IMR-90 (cell line): ENCODE data around the gene MFSD2B. TPM values are rescaled to one million over a fixed set of nuclear protein-coding genes. Genes with fewer than 3 reads are reported as not detected.

Source experiments
- ATAC-seq: fragments of 200-7000 bp; cut with Tn5 transposase; 2 replicates; pipeline ENCODE4 v1.9.1; 2020; ENCODE audit warnings: low read depth, mild to moderate bottlenecking, moderate library complexity
- BruUV-seq: library from RNA; stranded (reverse); fragments of 400-500 nt; replicated peaks from 2 replicates; lab custom pipeline; 2021; lab: Mats Ljungman, UMichigan
- CTCF ChIA-PET: fragments of 300-600 bp; formaldehyde crosslinking; extraction: SDS; loops from one replicate; lab custom pipeline; 2021; ENCODE audit warnings: antibody characterized with exemption; lab: Yijun Ruan, JAX
- POLR2A ChIA-PET: fragments of 300-600 bp; sonication (Branson Sonifier 250); formaldehyde crosslinking; loops from one replicate; lab custom pipeline; 2022; ENCODE audit warnings: antibody characterized with exemption; ENCODE audit not compliant: unreplicated experiment; lab: Charles Lee
- DNase-seq: peaks from one replicate; pipeline ENCODE4 v3.0.0; 2013
- H2AFZ ChIP-seq: replicated peaks from 2 replicates; pipeline ENCODE3; 2013; ENCODE audit warnings: low read length, mild to moderate bottlenecking; ENCODE audit not compliant: poor library complexity
- H2AK5ac ChIP-seq: 2 replicates; pipeline ENCODE4 v1.6.1; 2013; ENCODE audit warnings: low read depth, low read length, inconsistent platforms
- H2AK9ac ChIP-seq: replicated peaks from 2 replicates; pipeline ENCODE3; 2013; ENCODE audit warnings: mild to moderate bottlenecking, low read depth, low read length, moderate library complexity; ENCODE audit not compliant: poor library complexity
- H2BK120ac ChIP-seq: 2 replicates; pipeline ENCODE4 v1.6.1; 2013; ENCODE audit warnings: low read depth, low read length, inconsistent platforms
- H2BK15ac ChIP-seq: 3 replicates; pipeline ENCODE4 v1.6.1; 2013; ENCODE audit warnings: low read depth, low read length, inconsistent platforms
- H2BK20ac ChIP-seq: 2 replicates; pipeline ENCODE4 v1.6.1; 2013; ENCODE audit warnings: low read depth, mild to moderate bottlenecking, inconsistent platforms, low read length, moderate library complexity
- H2BK5ac ChIP-seq: 2 replicates; pipeline ENCODE4 v1.6.1; 2013; ENCODE audit warnings: mild to moderate bottlenecking, low read depth, low read length, inconsistent platforms; ENCODE audit not compliant: poor library complexity, severe bottlenecking
- H3K14ac ChIP-seq: replicated peaks from 2 replicates; pipeline ENCODE4 v1.6.1; 2013; ENCODE audit warnings: low read depth, low read length, inconsistent platforms
- H3K18ac ChIP-seq: 2 replicates; pipeline ENCODE4 v1.6.1; 2013; ENCODE audit warnings: low read depth, low read length, control low read depth
- H3K23ac ChIP-seq: 2 replicates; pipeline ENCODE4 v1.6.1; 2013; ENCODE audit warnings: low read depth, low read length, inconsistent platforms
- H3K27ac ChIP-seq: 2 replicates; pipeline ENCODE4 v1.5.1; 2013; ENCODE audit warnings: mild to moderate bottlenecking, control low read depth, low read length; ENCODE audit not compliant: insufficient read depth
- H3K27me3 ChIP-seq: 2 replicates; pipeline ENCODE4 v1.6.1; 2013; ENCODE audit warnings: low read length; ENCODE audit not compliant: control insufficient read depth, insufficient read depth
- H3K36me3 ChIP-seq: 2 replicates; pipeline ENCODE4 v1.6.1; 2013; ENCODE audit warnings: low read length, mixed read lengths; ENCODE audit not compliant: control insufficient read depth, insufficient read depth
- H3K4ac ChIP-seq: 2 replicates; pipeline ENCODE4 v1.6.1; 2013; ENCODE audit warnings: low read depth, low read length, inconsistent platforms
- H3K4me1 ChIP-seq: 2 replicates; pipeline ENCODE4 v1.6.1; 2013; ENCODE audit warnings: low read length, mixed read lengths; ENCODE audit not compliant: control insufficient read depth, insufficient read depth
- H3K4me2 ChIP-seq: 2 replicates; pipeline ENCODE4 v1.6.1; 2013; ENCODE audit warnings: low read depth, mild to moderate bottlenecking, control low read depth, low read length, moderate library complexity
- H3K4me3 ChIP-seq: 2 replicates; pipeline ENCODE4 v1.5.1; 2013; ENCODE audit warnings: low read depth, mild to moderate bottlenecking, control low read depth, low read length, moderate library complexity; ENCODE audit not compliant: insufficient read depth
- H3K56ac ChIP-seq: 2 replicates; pipeline ENCODE4 v1.6.1; 2013; ENCODE audit warnings: low read length, inconsistent platforms; ENCODE audit not compliant: insufficient read depth; ENCODE audit errors: extremely low read depth
- H3K79me1 ChIP-seq, 2 experiments: 2 replicates each; pipeline ENCODE4 v1.6.1; 2013; ENCODE audit warnings: low read length in 2 of 2, inconsistent platforms in 1 of 2, low read depth in 1 of 2
- H3K9ac ChIP-seq: 2 replicates; pipeline ENCODE4 v1.6.1; 2013; ENCODE audit warnings: low read depth, low read length, control low read depth
- H3K9me1 ChIP-seq: 2 replicates; pipeline ENCODE4 v1.6.1; 2013; ENCODE audit warnings: low read length, inconsistent platforms; ENCODE audit not compliant: insufficient read depth
- H3K9me3 ChIP-seq: 2 replicates; pipeline ENCODE4 v1.6.1; 2013; ENCODE audit warnings: low read length; ENCODE audit not compliant: control insufficient read depth, insufficient read depth
- H4K20me1 ChIP-seq: 2 replicates; pipeline ENCODE4 v1.6.1; 2013; ENCODE audit warnings: low read length, inconsistent platforms; ENCODE audit not compliant: insufficient read depth
- H4K5ac ChIP-seq: 2 replicates; pipeline ENCODE4 v1.6.1; 2013; ENCODE audit warnings: mild to moderate bottlenecking, low read depth, low read length, control low read depth
- H4K8ac ChIP-seq, 2 experiments: 2 replicates each; pipeline ENCODE4 v1.6.1; 2013; ENCODE audit warnings: low read depth in 2 of 2, low read length in 2 of 2, control low read depth in 1 of 2, inconsistent platforms in 1 of 2
- H4K91ac ChIP-seq: 2 replicates; pipeline ENCODE4 v1.6.1; 2013; ENCODE audit warnings: low read depth, low read length, inconsistent platforms; ENCODE audit not compliant: insufficient read depth
- BHLHE40 ChIP-seq: fragments of 150-350 bp; IDR thresholded peaks from 2 replicates; pipeline ENCODE4 v1.6.1; 2016; ENCODE audit warnings: mild to moderate bottlenecking, low read depth, low read length
- CEBPB ChIP-seq: IDR thresholded peaks from 2 replicates; pipeline ENCODE4 v1.6.1; 2012; ENCODE audit warnings: low read depth, low read length, improper control_type of control experiment
- CHD1 ChIP-seq: IDR thresholded peaks from 2 replicates; pipeline ENCODE4 v1.6.1; 2012; ENCODE audit warnings: low read depth, low read length, improper control_type of control experiment
- FOS ChIP-seq: fragments of 150-350 bp; IDR thresholded peaks from 2 replicates; pipeline ENCODE4 v1.6.1; 2016; ENCODE audit warnings: low read depth, low read length
- MAFK ChIP-seq: IDR thresholded peaks from 2 replicates; pipeline ENCODE4 v1.6.1; 2012; ENCODE audit warnings: low read depth, low read length, improper control_type of control experiment
- MAZ ChIP-seq: IDR thresholded peaks from 2 replicates; pipeline ENCODE4 v1.6.1; 2012; ENCODE audit warnings: low read depth, mild to moderate bottlenecking, low read length, improper control_type of control experiment, moderate library complexity, borderline replicate concordance
- MXI1 ChIP-seq: IDR thresholded peaks from 2 replicates; pipeline ENCODE4 v1.6.1; 2012; ENCODE audit warnings: low read depth, mild to moderate bottlenecking, low read length, moderate library complexity, borderline replicate concordance
- NFE2L2 ChIP-seq: fragments of 150-350 bp; IDR thresholded peaks from 2 replicates; pipeline ENCODE4 v1.6.1; 2016; ENCODE audit warnings: low read depth, mild to moderate bottlenecking, low read length
- POLR2A ChIP-seq: IDR thresholded peaks from 2 replicates; pipeline ENCODE4 v1.6.1; 2012; ENCODE audit warnings: mild to moderate bottlenecking, low read depth, low read length
- RAD21 ChIP-seq: IDR thresholded peaks from 2 replicates; pipeline ENCODE4 v1.6.1; 2012; ENCODE audit warnings: low read length, improper control_type of control experiment
- RCOR1 ChIP-seq: IDR thresholded peaks from 2 replicates; pipeline ENCODE4 v1.6.1; 2012; ENCODE audit warnings: mild to moderate bottlenecking, low read length, improper control_type of control experiment; ENCODE audit not compliant: insufficient replicate concordance
- RFX5 ChIP-seq: IDR thresholded peaks from 2 replicates; pipeline ENCODE4 v1.8.0; 2012; ENCODE audit warnings: low read depth, mild to moderate bottlenecking, low read length, moderate library complexity
- SMC3 ChIP-seq: fragments of 150-350 bp; IDR thresholded peaks from 2 replicates; pipeline ENCODE4 v1.6.1; 2016; ENCODE audit warnings: low read depth, mild to moderate bottlenecking, antibody characterized with exemption, low read length, moderate library complexity
- WGBS, 2 experiments: methylation state at CpG; one replicate each; pipeline versions ENCODE4 v1.1.5 to v1.1.7; 2013; ENCODE audit warnings: missing lambda C conversion rate in 2 of 2; ENCODE audit not compliant: insufficient read length in 1 of 2; ENCODE audit errors: extremely low coverage in 2 of 2; 5-methylcytosine and 5-hydroxymethylcytosine counted together
- dilution Hi-C: fragments of 300-500 bp; cut with HindIII; formaldehyde crosslinking; loops from one replicate; pipeline ENCODE4 v1.14.3; 2018; ENCODE audit warnings: low sequenced_read_pairs; ENCODE audit not compliant: unreplicated experiment
- in situ Hi-C: fragments of 300-500 bp; cut with MboI; formaldehyde crosslinking; loops from 3 replicates; pipeline ENCODE4 v1.14.3; 2019; ENCODE audit warnings: low sequenced_read_pairs, inconsistent platforms, mixed read lengths
- intact Hi-C: fragments of 100-400 bp; cut with micrococcal nuclease; formaldehyde crosslinking; loops from 2 replicates; pipeline ENCODE4 v1.10.0; 2022
- polyA plus RNA-seq, 3 experiments: library from polyadenylated mRNA; depleted of rRNA; stranded (reverse); fragments of >200 nt; gene quantifications; 2 replicates each; pipeline ENCODE4 v1.2.3, GENCODE V29; 2012; ENCODE audit warnings: low replicate concordance in 1 of 3
- total RNA-seq: library from RNA; depleted of rRNA; stranded (reverse); fragments of >200 nt; gene quantifications from 2 replicates; pipeline ENCODE4 v1.2.3, GENCODE V29; 2012
- TF ChIP-seq, protein P1 (sequence below): fragments of 150-350 bp; IDR thresholded peaks from 2 replicates; pipeline ENCODE4 v1.6.1; 2017; ENCODE audit warnings: mild to moderate bottlenecking, antibody characterized with exemption, low read length, low read depth
- TF ChIP-seq, protein P2 (sequence below): fragments of 150-350 bp; IDR thresholded peaks from 2 replicates; pipeline ENCODE4 v1.6.1; 2016; ENCODE audit warnings: low read depth, mild to moderate bottlenecking, low read length, moderate library complexity, borderline replicate concordance
- TF ChIP-seq, protein P3 (sequence below): conservative IDR thresholded peaks from 2 replicates; pipeline ENCODE4 v1.5.1; 2012; ENCODE audit warnings: mild to moderate bottlenecking, low read depth, low read length, improper control_type of control experiment

Gene MFSD2B
- total and polyA plus RNA-seq, 2 of the 4 experiments (the other 2 are of a cell fraction): 0.05 TPM; not detected in 1

DNA sequence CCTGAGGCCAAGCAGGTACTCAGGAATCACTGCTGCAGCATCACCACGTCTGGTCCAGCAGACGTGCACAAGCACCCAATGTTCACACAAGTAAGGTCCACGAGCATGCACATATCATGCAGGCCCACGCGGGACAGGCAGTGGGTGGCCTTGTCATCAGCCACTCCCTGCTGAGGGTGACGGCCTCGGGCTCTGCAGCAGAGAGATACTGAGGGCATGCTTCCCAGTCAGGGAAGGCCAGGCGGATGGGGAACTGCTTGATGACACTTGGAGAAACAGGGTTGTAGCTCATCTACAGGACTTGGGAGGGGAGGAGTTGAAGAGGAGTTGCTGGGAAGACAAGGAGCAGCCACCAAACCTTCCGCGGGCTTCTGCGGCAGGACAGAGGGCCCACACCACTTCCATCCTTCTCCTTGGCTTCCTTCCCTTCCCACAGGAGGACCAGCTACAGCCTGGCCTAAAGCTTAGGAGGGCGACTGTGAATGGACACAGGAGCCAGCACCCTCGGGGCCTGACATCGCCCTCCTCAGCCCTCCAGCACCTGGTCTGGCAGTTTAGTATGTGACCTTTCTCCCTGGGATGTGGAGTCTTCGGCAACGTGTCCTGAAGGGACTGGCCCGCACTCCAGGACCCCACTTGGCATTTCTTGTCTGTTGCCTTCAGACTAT, 15.2 kb downstream of the MFSD2B start:
- Histone ChIP-seq H4K8ac (no peak overlapping the region), H3K9me3 (no peaks in the 10 kb centered on the region), H2BK120ac (no peak overlapping the region), H3K36me3 (peaks cover 16% of the 10 kb centered on the region), H4K91ac (no peak overlapping the region), H3K27ac (no peak overlapping the region), H2BK5ac (no peak overlapping the region), H2BK20ac (no peak overlapping the region), H3K14ac (no peak overlapping the region), H2AK9ac (no peak overlapping the region), H2AFZ (no peak overlapping the region), H4K5ac (no peak overlapping the region), H3K79me1 (peaks cover 0 to 12% of the 10 kb centered on the region in 2 experiments; a peak in 2 of 4 replicates), H3K27me3 (no peaks in the 10 kb centered on the region), H3K18ac (no peak overlapping the region), H2BK15ac (no peak overlapping the region), H3K56ac (no peak overlapping the region), H2AK5ac (no peak overlapping the region), H3K9me1 (0 out of 2 replicates have a peak, but pooled peaks cover 6% of the 10 kb centered on the region), H4K20me1 (no peaks in the 10 kb centered on the region; the same call in 1 of the 2 replicates), H3K23ac (no peak overlapping the region), H3K9ac (no peak overlapping the region), H3K4me3 (no peak overlapping the region), H3K4ac (no peak overlapping the region), H3K4me1 (no peaks in the 10 kb centered on the region), H3K4me2 (no peak overlapping the region)
- in situ Hi-C loops: no loop called here
- dilution Hi-C loops: no loop called here
- intact Hi-C loops: no loop called here
- ChIA-PET CTCF (no interaction called here), POLR2A (no interaction called here)
- TF ChIP-seq NFE2L2 (no peak), FOS (no peak), POLR2A (no peak), MAFK (no peak), MXI1 (no peak), RFX5 (no peak), CEBPB (no peak), RAD21 (no peak), RCOR1 (no peak), BHLHE40 (no peak), MAZ (no peak), SMC3 (no peak), CHD1 (no peak)
- TF ChIP-seq, protein P1, sequence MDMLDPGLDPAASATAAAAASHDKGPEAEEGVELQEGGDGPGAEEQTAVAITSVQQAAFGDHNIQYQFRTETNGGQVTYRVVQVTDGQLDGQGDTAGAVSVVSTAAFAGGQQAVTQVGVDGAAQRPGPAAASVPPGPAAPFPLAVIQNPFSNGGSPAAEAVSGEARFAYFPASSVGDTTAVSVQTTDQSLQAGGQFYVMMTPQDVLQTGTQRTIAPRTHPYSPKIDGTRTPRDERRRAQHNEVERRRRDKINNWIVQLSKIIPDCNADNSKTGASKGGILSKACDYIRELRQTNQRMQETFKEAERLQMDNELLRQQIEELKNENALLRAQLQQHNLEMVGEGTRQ: no peak
- TF ChIP-seq, protein P2, sequence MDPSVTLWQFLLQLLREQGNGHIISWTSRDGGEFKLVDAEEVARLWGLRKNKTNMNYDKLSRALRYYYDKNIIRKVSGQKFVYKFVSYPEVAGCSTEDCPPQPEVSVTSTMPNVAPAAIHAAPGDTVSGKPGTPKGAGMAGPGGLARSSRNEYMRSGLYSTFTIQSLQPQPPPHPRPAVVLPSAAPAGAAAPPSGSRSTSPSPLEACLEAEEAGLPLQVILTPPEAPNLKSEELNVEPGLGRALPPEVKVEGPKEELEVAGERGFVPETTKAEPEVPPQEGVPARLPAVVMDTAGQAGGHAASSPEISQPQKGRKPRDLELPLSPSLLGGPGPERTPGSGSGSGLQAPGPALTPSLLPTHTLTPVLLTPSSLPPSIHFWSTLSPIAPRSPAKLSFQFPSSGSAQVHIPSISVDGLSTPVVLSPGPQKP: no peak
- TF ChIP-seq, protein P3, sequence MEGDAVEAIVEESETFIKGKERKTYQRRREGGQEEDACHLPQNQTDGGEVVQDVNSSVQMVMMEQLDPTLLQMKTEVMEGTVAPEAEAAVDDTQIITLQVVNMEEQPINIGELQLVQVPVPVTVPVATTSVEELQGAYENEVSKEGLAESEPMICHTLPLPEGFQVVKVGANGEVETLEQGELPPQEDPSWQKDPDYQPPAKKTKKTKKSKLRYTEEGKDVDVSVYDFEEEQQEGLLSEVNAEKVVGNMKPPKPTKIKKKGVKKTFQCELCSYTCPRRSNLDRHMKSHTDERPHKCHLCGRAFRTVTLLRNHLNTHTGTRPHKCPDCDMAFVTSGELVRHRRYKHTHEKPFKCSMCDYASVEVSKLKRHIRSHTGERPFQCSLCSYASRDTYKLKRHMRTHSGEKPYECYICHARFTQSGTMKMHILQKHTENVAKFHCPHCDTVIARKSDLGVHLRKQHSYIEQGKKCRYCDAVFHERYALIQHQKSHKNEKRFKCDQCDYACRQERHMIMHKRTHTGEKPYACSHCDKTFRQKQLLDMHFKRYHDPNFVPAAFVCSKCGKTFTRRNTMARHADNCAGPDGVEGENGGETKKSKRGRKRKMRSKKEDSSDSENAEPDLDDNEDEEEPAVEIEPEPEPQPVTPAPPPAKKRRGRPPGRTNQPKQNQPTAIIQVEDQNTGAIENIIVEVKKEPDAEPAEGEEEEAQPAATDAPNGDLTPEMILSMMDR: no peak
- BruUV-seq: no TSS peak
- WGBS, 2 experiments: 97% methylated on average over 9 of the region's 17 CpGs; no CpG with 5 or more reads in 1 of the 2 experiments
- ATAC-seq: no peak
- DNase-seq: no peak
